ENCODE results near the gene DUSP11.

DUSP11 gene

GRCh38 chr2:73716543-73717250 lies 63.2 kb downstream of the DUSP11 start:
- DNase-seq = no peak

- DNase-seq = no peak
Observed at GRCh38 chr2:73714091-73714490, 65.8 kb downstream of the DUSP11 start.

Measured in DMS 273 treated with DMSO at 0.1 percent for 48 hours (cell line).